Stomach (tissue), 4 donors: ENCODE measurements around the gene MTA3.

Experiments
- POLR2A ChIP-seq, 4 donors: fragments of 450-650 bp; IDR thresholded peaks; one replicate each; pipeline ENCODE4 v1.6.1; 2016; ENCODE audit warnings: antibody characterized with exemption in 4 of 4, control low read depth in 2 of 4, mild to moderate bottlenecking in 1 of 4, moderate library complexity in 1 of 4
- POLR2AphosphoS5 ChIP-seq, 3 donors: sonication (generic); formaldehyde crosslinking; IDR thresholded peaks; one replicate each; pipeline ENCODE4 v1.6.1; 2016; ENCODE audit warnings: antibody characterized with exemption in 3 of 3
- TF ChIP-seq, protein P1 (sequence below), 7 experiments: fragments of 450-650 bp in 4 of 7; fragments of 200-600 bp in 3 of 7; sonication (generic) in 3 of 7; IDR thresholded peaks; one replicate each; pipeline ENCODE4 v1.5.1; 2016 to 2019; ENCODE audit warnings: antibody characterized with exemption in 7 of 7, control low read depth in 2 of 7, mild to moderate bottlenecking in 1 of 7

DNA sequence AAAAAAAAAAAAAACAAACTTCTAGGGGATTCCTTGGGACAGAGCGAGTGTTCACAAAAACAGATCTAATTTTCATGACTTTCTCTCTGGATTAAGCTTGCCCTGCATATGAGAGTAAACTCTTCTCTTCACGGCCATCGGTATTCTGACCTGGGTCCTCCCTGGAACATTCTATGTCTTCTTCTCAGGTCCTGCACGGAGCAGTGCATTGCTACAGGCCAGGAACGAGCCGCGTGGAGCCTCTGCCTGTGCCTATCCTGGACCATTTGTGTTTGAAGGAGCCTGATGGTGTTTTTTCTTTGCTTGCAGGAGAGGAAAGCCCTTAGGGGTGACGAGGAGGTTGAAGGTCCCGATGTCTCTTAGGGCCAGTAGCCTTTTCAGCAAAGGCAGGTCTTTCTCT is 197.3 kb downstream of the MTA3 start:
- no peak for TF ChIP-seq POLR2A (IDR thresholded peaks at IDR 0.05)
- TF ChIP-seq, protein P1, sequence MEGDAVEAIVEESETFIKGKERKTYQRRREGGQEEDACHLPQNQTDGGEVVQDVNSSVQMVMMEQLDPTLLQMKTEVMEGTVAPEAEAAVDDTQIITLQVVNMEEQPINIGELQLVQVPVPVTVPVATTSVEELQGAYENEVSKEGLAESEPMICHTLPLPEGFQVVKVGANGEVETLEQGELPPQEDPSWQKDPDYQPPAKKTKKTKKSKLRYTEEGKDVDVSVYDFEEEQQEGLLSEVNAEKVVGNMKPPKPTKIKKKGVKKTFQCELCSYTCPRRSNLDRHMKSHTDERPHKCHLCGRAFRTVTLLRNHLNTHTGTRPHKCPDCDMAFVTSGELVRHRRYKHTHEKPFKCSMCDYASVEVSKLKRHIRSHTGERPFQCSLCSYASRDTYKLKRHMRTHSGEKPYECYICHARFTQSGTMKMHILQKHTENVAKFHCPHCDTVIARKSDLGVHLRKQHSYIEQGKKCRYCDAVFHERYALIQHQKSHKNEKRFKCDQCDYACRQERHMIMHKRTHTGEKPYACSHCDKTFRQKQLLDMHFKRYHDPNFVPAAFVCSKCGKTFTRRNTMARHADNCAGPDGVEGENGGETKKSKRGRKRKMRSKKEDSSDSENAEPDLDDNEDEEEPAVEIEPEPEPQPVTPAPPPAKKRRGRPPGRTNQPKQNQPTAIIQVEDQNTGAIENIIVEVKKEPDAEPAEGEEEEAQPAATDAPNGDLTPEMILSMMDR (IDR thresholded peaks at IDR 0.05), result no peak
- TF ChIP-seq POLR2AphosphoS5 (IDR thresholded peaks at IDR 0.05), result no peak
